ENCODE results near the gene RPP30.

Gene RPP30

DNA sequence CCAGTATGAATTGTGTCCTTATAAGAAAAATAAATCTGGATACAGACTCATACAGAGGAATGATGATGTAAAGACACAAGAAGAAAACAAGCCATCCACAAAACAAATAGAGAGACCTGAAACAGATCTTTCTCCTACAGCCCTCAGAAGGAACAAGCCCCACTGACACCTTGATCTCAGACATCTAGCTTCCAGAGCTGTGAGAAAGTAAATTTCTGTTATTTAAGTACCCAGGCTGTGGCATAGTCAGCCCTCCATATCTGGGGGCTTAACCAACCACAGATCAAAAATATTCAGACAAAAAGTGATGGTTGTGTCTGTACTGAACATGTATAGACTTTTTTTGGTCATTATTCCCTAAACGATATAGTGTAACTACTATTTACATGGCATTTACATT lies 73.0 kb downstream of the RPP30 start:
- no peak overlapping the region for H3K4me3 ChIP-seq (ENCODE audit: low read depth, low read length)
- TF ChIP-seq, protein P1, sequence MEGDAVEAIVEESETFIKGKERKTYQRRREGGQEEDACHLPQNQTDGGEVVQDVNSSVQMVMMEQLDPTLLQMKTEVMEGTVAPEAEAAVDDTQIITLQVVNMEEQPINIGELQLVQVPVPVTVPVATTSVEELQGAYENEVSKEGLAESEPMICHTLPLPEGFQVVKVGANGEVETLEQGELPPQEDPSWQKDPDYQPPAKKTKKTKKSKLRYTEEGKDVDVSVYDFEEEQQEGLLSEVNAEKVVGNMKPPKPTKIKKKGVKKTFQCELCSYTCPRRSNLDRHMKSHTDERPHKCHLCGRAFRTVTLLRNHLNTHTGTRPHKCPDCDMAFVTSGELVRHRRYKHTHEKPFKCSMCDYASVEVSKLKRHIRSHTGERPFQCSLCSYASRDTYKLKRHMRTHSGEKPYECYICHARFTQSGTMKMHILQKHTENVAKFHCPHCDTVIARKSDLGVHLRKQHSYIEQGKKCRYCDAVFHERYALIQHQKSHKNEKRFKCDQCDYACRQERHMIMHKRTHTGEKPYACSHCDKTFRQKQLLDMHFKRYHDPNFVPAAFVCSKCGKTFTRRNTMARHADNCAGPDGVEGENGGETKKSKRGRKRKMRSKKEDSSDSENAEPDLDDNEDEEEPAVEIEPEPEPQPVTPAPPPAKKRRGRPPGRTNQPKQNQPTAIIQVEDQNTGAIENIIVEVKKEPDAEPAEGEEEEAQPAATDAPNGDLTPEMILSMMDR (IDR thresholded peaks at IDR 0.05; ENCODE audit: low read depth, low read length) = no peak

DNA sequence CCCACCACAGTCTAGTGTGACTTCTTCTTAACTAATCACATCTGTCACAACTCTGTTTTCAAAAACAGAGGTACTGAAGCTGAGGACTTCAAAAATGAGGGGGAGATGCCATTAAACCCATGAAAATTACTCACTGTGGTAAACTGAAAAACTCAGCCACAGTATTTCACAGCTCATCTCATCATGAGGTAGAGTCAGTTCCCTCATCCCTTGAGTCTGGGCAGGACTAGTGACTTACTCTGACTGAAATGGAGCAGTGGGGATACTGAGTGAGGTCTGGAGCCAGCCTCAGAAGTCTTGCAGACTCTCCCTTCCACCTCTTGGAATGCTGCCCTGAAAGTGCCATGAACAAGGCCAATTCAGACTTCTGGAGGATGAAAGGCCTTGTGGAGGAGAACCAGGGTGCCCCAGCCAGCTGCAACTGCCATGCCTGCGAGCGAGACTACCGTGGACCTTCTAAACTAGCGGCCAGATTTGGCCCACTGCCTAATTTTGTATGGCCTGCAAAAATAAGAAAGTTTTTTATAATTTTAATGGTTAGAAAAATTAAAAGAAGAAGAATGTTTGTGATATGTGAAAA lies 73.8 kb downstream of the RPP30 start:
- no peak overlapping the region for H3K4me3 ChIP-seq (ENCODE audit: low read depth, low read length)
- TF ChIP-seq, protein P1 (IDR thresholded peaks at IDR 0.05; ENCODE audit: low read depth, low read length) = no peak

GRCh38 chr10:90947030-90947960 lies 75.5 kb downstream of the RPP30 start:
- no peak overlapping the region for H3K4me3 ChIP-seq (ENCODE audit: low read depth, low read length)
- TF ChIP-seq, protein P1 (IDR thresholded peaks at IDR 0.05; ENCODE audit: low read depth, low read length) = no peak

Data from WI38 (cell line).